ENCODE data around the gene FLRT3.

GRCh38 chr20:14334306-14334930, 3.0 kb downstream of the FLRT3 start:
- peak in 2 of 12 donors; percentile 16 to 19 for TF ChIP-seq CTCF (IDR thresholded peaks at IDR 0.05)
- TF ChIP-seq POLR2A (IDR thresholded peaks at IDR 0.05), result no peak
